HCT116 (cell line): ENCODE data around the gene WWOX. TPM values are rescaled to one million over a fixed set of nuclear protein-coding genes. Genes with fewer than 3 reads are reported as not detected.

ENCODE experiments used
- ATAC-seq: fragments of 200-7000 bp; cut with Tn5 transposase; 2 replicates; pipeline ENCODE4 v1.9.1; 2020; ENCODE audit warnings: mild to moderate bottlenecking, moderate library complexity
- BruUV-seq: library from RNA; stranded (reverse); fragments of 400-500 nt; replicated peaks from 2 replicates; lab custom pipeline; 2021; lab: Mats Ljungman, UMichigan
- CTCF ChIA-PET: fragments of 300-600 bp; sonication (Branson Sonifier 250); formaldehyde crosslinking; loops from one replicate; lab custom pipeline; 2021; ENCODE audit warnings: antibody characterized with exemption; lab: Charles Lee
- POLR2A ChIA-PET: fragments of 300-600, 350-600 bp; sonication (Branson Sonifier 250); formaldehyde crosslinking; loops from one replicate; lab custom pipeline; 2021; ENCODE audit warnings: antibody characterized with exemption; lab: Charles Lee
- RAD21 ChIA-PET, 2 experiments: fragments of 300-600 bp; sonication (Branson Sonifier 250); formaldehyde crosslinking; loops; one replicate each; lab custom pipeline; 2023; ENCODE audit warnings: low total read pairs in 2 of 2; ENCODE audit not compliant: uncharacterized antibody in 2 of 2, unreplicated experiment in 2 of 2, low non-redundant PET in 1 of 2; lab: Charles Lee
- DNase-seq: peaks from one replicate; pipeline ENCODE4 v3.0.0-alpha.2; 2010; ENCODE audit warnings: low read depth, low spot score
- H2AFZ ChIP-seq: fragments of 200-600 bp; shearing (Covaris generic), sonication (generic); 2 replicates; pipeline ENCODE4 v1.6.1; 2017; ENCODE audit warnings: low read depth, mixed run types, mixed read lengths, antibody characterized with exemption, low read length; ENCODE audit not compliant: poor library complexity, severe bottlenecking
- H3K27ac ChIP-seq: 2 replicates; pipeline ENCODE4 v1.5.1; 2012; ENCODE audit warnings: low read depth, low read length
- H3K27me3 ChIP-seq: fragments of 200-600 bp; sonication (generic); 2 replicates; pipeline ENCODE4 v1.6.1; 2016; ENCODE audit warnings: mixed run types, low read length, mixed read lengths; ENCODE audit not compliant: insufficient read depth
- H3K36me3 ChIP-seq, 2 experiments: fragments of 200-500 bp in 1 of 2; fragments of 200-600 bp in 1 of 2; sonication (Bioruptor generic) in 1 of 2; sonication (generic) in 1 of 2; 2 replicates each; pipeline versions ENCODE4 v1.5.1 to v1.6.1; 2014 to 2016; ENCODE audit warnings: low read length in 2 of 2, inconsistent platforms in 1 of 2, mixed read lengths in 1 of 2, mixed run types in 1 of 2; ENCODE audit not compliant: insufficient read depth in 2 of 2, control insufficient read depth in 1 of 2
- H3K4me1 ChIP-seq, 2 experiments: fragments of 200-600 bp in 1 of 2; sonication (generic) in 1 of 2; 2 replicates each; pipeline versions ENCODE4 v1.5.1 to v1.6.1; 2012 to 2017; ENCODE audit warnings: low read length in 2 of 2, inconsistent platforms in 1 of 2, mild to moderate bottlenecking in 1 of 2, mixed read lengths in 1 of 2, mixed run types in 1 of 2, moderate library complexity in 1 of 2; ENCODE audit not compliant: insufficient read depth in 2 of 2, control insufficient read depth in 1 of 2
- H3K4me2 ChIP-seq: fragments of 200-600 bp; sonication (generic); 2 replicates; pipeline ENCODE4 v1.6.1; 2017; ENCODE audit warnings: mixed run types, low read length, mixed read lengths
- H3K4me3 ChIP-seq, 2 experiments: fragments of 200-600 bp in 1 of 2; sonication (generic) in 1 of 2; replicated peaks in 1 of 2; 2 replicates each; pipeline ENCODE4 v1.5.1; 2011 to 2016; ENCODE audit warnings: low read length in 2 of 2, control low read depth in 1 of 2, low read depth in 1 of 2, mild to moderate bottlenecking in 1 of 2, mixed read lengths in 1 of 2, mixed run types in 1 of 2
- H3K79me2 ChIP-seq: fragments of 200-600 bp; sonication (generic); 2 replicates; pipeline ENCODE4 v1.6.1; 2017; ENCODE audit warnings: mild to moderate bottlenecking, mixed run types, low read length, moderate library complexity, mixed read lengths; ENCODE audit not compliant: insufficient read depth
- H3K9ac ChIP-seq: fragments of 200-600 bp; sonication (generic); 2 replicates; pipeline ENCODE4 v1.6.1; 2016; ENCODE audit warnings: low read length, mixed read lengths
- H3K9me2 ChIP-seq: fragments of 200-600 bp; sonication (generic), shearing (Covaris generic); 2 replicates; pipeline ENCODE4 v1.6.1; 2017; ENCODE audit warnings: mixed run types, mild to moderate bottlenecking, moderate library complexity; ENCODE audit not compliant: insufficient read depth
- H3K9me3 ChIP-seq, 2 experiments: fragments of 200-500 bp in 1 of 2; fragments of 200-600 bp in 1 of 2; sonication (Bioruptor generic) in 1 of 2; sonication (generic) in 1 of 2; 2 replicates each; pipeline ENCODE4 v1.6.1; 2014 to 2017; ENCODE audit warnings: low read length in 2 of 2, mixed read lengths in 2 of 2, inconsistent platforms in 1 of 2, low read depth in 1 of 2, mild to moderate bottlenecking in 1 of 2, mixed run types in 1 of 2, moderate library complexity in 1 of 2; ENCODE audit not compliant: control insufficient read depth in 1 of 2, insufficient read depth in 1 of 2
- H4K20me1 ChIP-seq: fragments of 200-600 bp; sonication (generic), shearing (Covaris generic); 2 replicates; pipeline ENCODE4 v1.6.1; 2017; ENCODE audit warnings: mixed run types, mild to moderate bottlenecking, moderate library complexity; ENCODE audit not compliant: insufficient read depth
- CTCF ChIP-seq, 3 experiments: fragments of 200-600 bp in 1 of 3; sonication (generic) in 1 of 3; IDR thresholded peaks in 2 of 3; conservative IDR thresholded peaks in 1 of 3; 2 replicates each; pipeline ENCODE4 v1.5.1; 2012 to 2017; ENCODE audit warnings: low read depth in 2 of 3, low read length in 2 of 3, antibody characterized with exemption in 1 of 3, borderline replicate concordance in 1 of 3, control low read depth in 1 of 3, mild to moderate bottlenecking in 1 of 3, mixed read lengths in 1 of 3, mixed run types in 1 of 3, moderate library complexity in 1 of 3; ENCODE audit not compliant: insufficient read depth in 1 of 3
- EGR1 ChIP-seq: IDR thresholded peaks from 2 replicates; pipeline ENCODE4 v1.6.1; 2012; ENCODE audit warnings: low read depth
- EZH2phosphoT487 ChIP-seq: fragments of 200-600 bp; IDR thresholded peaks from 2 replicates; pipeline ENCODE4 v1.6.1; 2018; ENCODE audit warnings: antibody characterized with exemption, borderline replicate concordance
- MAX ChIP-seq: IDR thresholded peaks from 2 replicates; pipeline ENCODE4 v1.6.1; 2012
- RAD21 ChIP-seq: IDR thresholded peaks from 2 replicates; pipeline ENCODE4 v1.6.1; 2012; ENCODE audit warnings: low read depth, mild to moderate bottlenecking
- SIN3A ChIP-seq: IDR thresholded peaks from 2 replicates; pipeline ENCODE4 v1.6.1; 2012; ENCODE audit warnings: low read depth
- SRF ChIP-seq: IDR thresholded peaks from 2 replicates; pipeline ENCODE4 v1.6.1; 2012; ENCODE audit warnings: low read depth
- ZNF274 ChIP-seq: fragments of 200-500 bp; sonication (Bioruptor generic); IDR thresholded peaks from 2 replicates; pipeline ENCODE4 v1.6.1; 2014; ENCODE audit warnings: mild to moderate bottlenecking, low read depth, low read length, inconsistent platforms
- intact Hi-C: fragments of 100-400 bp; cut with micrococcal nuclease; formaldehyde crosslinking; loops from 2 replicates; pipeline ENCODE4 v1.10.0; 2022
- total RNA-seq: library from RNA; stranded (reverse); gene quantifications from one replicate; pipeline ENCODE4 v1.2.1, GENCODE V29; 2021; ENCODE audit not compliant: unreplicated experiment

The WWOX gene
- total RNA-seq, 1 experiment from 2014 or later: 13.7 TPM

GRCh38 chr16:78254841-78255240 is 155.4 kb downstream of the WWOX start:
- ATAC-seq (no peak), DNase-seq (no peak)
- Histone ChIP-seq H3K9me2 (no peaks in the 10 kb centered on the region), H3K4me2 (no peak overlapping the region), H3K9ac (no peak overlapping the region), H3K27me3 (no peaks in the 10 kb centered on the region), H4K20me1 (no peaks in the 10 kb centered on the region), H3K9me3 (no peaks in the 10 kb centered on the region), H3K4me1 (no peaks in the 10 kb centered on the region), H3K4me3 (no peak overlapping the region), H2AFZ (no peak overlapping the region), H3K27ac (no peak overlapping the region), H3K36me3 (no peaks in the 10 kb centered on the region), H3K79me2 (no peaks in the 10 kb centered on the region)
- CTCF ChIA-PET: no interaction called here
- TF ChIP-seq EGR1 (no peak), MAX (no peak), CTCF (IDR thresholded peaks at IDR 0.05 in 2 of 3, conservative IDR thresholded peaks at IDR 0.05 in 1 of 3; ENCODE audit: borderline replicate concordance in 1 of 3, insufficient read depth in 1 of 3, low read depth in 2 of 3, low read length in 2 of 3) (no peak), SRF (no peak), ZNF274 (no peak), EZH2phosphoT487 (no peak), RAD21 (no peak), SIN3A (no peak)
- intact Hi-C loops: no loop called here
- POLR2A ChIA-PET: no interaction called here
- RAD21 ChIA-PET: no interaction called here
- no TSS peak for BruUV-seq
